ENCODE results near the gene MAK. TPM values are rescaled to one million over a fixed set of nuclear protein-coding genes. Genes with fewer than 3 reads are reported as not detected.

MAK gene
- polyA plus RNA-seq, 1 donor (not counting 4 experiments of a cell fraction or from before 2014, with no cell fraction given): not detected

GRCh38 chr6:10778230-10778629 is 60.1 kb downstream of the MAK start:
- H3K79me2 ChIP-seq (ENCODE audit: control insufficient read depth, insufficient read depth, low read length): no peaks in the 10 kb centered on the region
- no peaks in the 10 kb centered on the region for H3K36me3 ChIP-seq (ENCODE audit: control insufficient read depth in 2 of 2, extremely low read depth in 1 of 2, insufficient read depth in 2 of 2, low read length in 2 of 2)
- H3K9me3 ChIP-seq (ENCODE audit: control insufficient read depth, low read depth, low read length): no peaks in the 10 kb centered on the region
- H3K27me3 ChIP-seq (ENCODE audit: control insufficient read depth, extremely low read depth, insufficient read depth, low read length): no peaks in the 10 kb centered on the region
- H3K9me1 ChIP-seq (ENCODE audit: control insufficient read depth, extremely low read depth, insufficient read depth, low read length): no peaks in the 10 kb centered on the region
- no peak overlapping the region for H3K4me3 ChIP-seq (ENCODE audit: control insufficient read depth in 2 of 3, extremely low read depth in 1 of 3, insufficient read depth in 2 of 3, low read depth in 1 of 3, low read length in 3 of 3)
- H2AFZ ChIP-seq (ENCODE audit: control insufficient read depth, low read length): no peak overlapping the region
- no peak overlapping the region for H3K4me2 ChIP-seq (ENCODE audit: control insufficient read depth, extremely low read depth, insufficient read depth, low read depth, low read length)
- FAIRE-seq (no peak), DNase-seq (ENCODE audit: low read depth, low spot score) (no peak)
- TF ChIP-seq EZH2 (IDR thresholded peaks at IDR 0.05; ENCODE audit: low read length): no peak
- no peak for TF ChIP-seq CTCF (optimal IDR thresholded peaks at IDR 0.05 in 1 of 3, IDR thresholded peaks at IDR 0.05 in 1 of 3, conservative IDR thresholded peaks at IDR 0.05 in 1 of 3; ENCODE audit: extremely low read depth in 1 of 3, insufficient read depth in 2 of 3, low read length in 3 of 3)
- H3K4me1 ChIP-seq (ENCODE audit: control insufficient read depth, extremely low read depth, insufficient read depth, low read length): no peaks in the 10 kb centered on the region
- no peak overlapping the region for H3K9ac ChIP-seq (ENCODE audit: control insufficient read depth, extremely low read depth, insufficient read depth, low read length)
- dilution Hi-C loops (cut with MboI; ENCODE audit: extremely low pct_ligation_motif_present, low sequenced_read_pairs): no loop called here
- no peak overlapping the region for H3K27ac ChIP-seq (ENCODE audit: control insufficient read depth, insufficient read depth, low read length)
- no peaks in the 10 kb centered on the region for H4K20me1 ChIP-seq (ENCODE audit: control insufficient read depth, extremely low read depth, insufficient read depth, low read length)

- Histone ChIP-seq H4K20me1 (ENCODE audit: control insufficient read depth, extremely low read depth, insufficient read depth, low read length) (no peaks in the 10 kb centered on the region), H3K27ac (ENCODE audit: control insufficient read depth, insufficient read depth, low read length) (no peak overlapping the region), H3K4me1 (ENCODE audit: control insufficient read depth, extremely low read depth, insufficient read depth, low read length) (no peaks in the 10 kb centered on the region), H3K4me2 (ENCODE audit: control insufficient read depth, extremely low read depth, insufficient read depth, low read depth, low read length) (no peak overlapping the region), H3K79me2 (ENCODE audit: control insufficient read depth, insufficient read depth, low read length) (no peaks in the 10 kb centered on the region), H3K9me3 (ENCODE audit: control insufficient read depth, low read depth, low read length) (no peaks in the 10 kb centered on the region), H3K9me1 (ENCODE audit: control insufficient read depth, extremely low read depth, insufficient read depth, low read length) (no peaks in the 10 kb centered on the region), H2AFZ (ENCODE audit: control insufficient read depth, low read length) (no peak overlapping the region), H3K36me3 (ENCODE audit: control insufficient read depth in 2 of 2, extremely low read depth in 1 of 2, insufficient read depth in 2 of 2, low read length in 2 of 2) (peaks cover 2 to 3% of the 10 kb centered on the region in 2 experiments), H3K9ac (ENCODE audit: control insufficient read depth, extremely low read depth, insufficient read depth, low read length) (no peak overlapping the region), H3K4me3 (ENCODE audit: control insufficient read depth in 2 of 3, extremely low read depth in 1 of 3, insufficient read depth in 2 of 3, low read depth in 1 of 3, low read length in 3 of 3) (no peak overlapping the region), H3K27me3 (ENCODE audit: control insufficient read depth, extremely low read depth, insufficient read depth, low read length) (no peaks in the 10 kb centered on the region)
- FAIRE-seq (no peak), DNase-seq (ENCODE audit: low read depth, low spot score) (no peak)
- TF ChIP-seq CTCF (optimal IDR thresholded peaks at IDR 0.05 in 1 of 3, IDR thresholded peaks at IDR 0.05 in 1 of 3, conservative IDR thresholded peaks at IDR 0.05 in 1 of 3; ENCODE audit: extremely low read depth in 1 of 3, insufficient read depth in 2 of 3, low read length in 3 of 3) (no peak), EZH2 (IDR thresholded peaks at IDR 0.05; ENCODE audit: low read length) (no peak)
- dilution Hi-C loops (cut with MboI; ENCODE audit: extremely low pct_ligation_motif_present, low sequenced_read_pairs): no loop called here
These were observed 66.9 kb downstream of the MAK start for GRCh38 chr6:10771371-10771894.
